Ishikawa (cell line): ENCODE data around the gene MYO18A.

Experiments
- CEBPB ChIP-seq: IDR thresholded peaks from 2 replicates; pipeline ENCODE4 v1.6.1; 2012
- CREB1 ChIP-seq: IDR thresholded peaks from 2 replicates; pipeline ENCODE4 v1.6.1; 2012; ENCODE audit warnings: low read depth
- EGR1 ChIP-seq: IDR thresholded peaks from 2 replicates; pipeline ENCODE4 v1.6.1; 2012
- EP300 ChIP-seq: IDR thresholded peaks from 2 replicates; pipeline ENCODE4 v1.6.1; 2012; ENCODE audit warnings: borderline replicate concordance
- FOXM1 ChIP-seq: IDR thresholded peaks from 2 replicates; pipeline ENCODE4 v1.6.1; 2012; ENCODE audit warnings: low read depth, borderline replicate concordance
- NFIC ChIP-seq: IDR thresholded peaks from 2 replicates; pipeline ENCODE4 v1.6.1; 2012
- RAD21 ChIP-seq: IDR thresholded peaks from 2 replicates; pipeline ENCODE4 v1.6.1; 2012; ENCODE audit warnings: low read depth
- REST ChIP-seq: IDR thresholded peaks from 2 replicates; pipeline ENCODE4 v1.6.1; 2012; ENCODE audit warnings: low read depth, mild to moderate bottlenecking
- TAF1 ChIP-seq: IDR thresholded peaks from 2 replicates; pipeline ENCODE4 v1.6.1; 2012; ENCODE audit warnings: low read depth, mild to moderate bottlenecking
- TCF12 ChIP-seq: IDR thresholded peaks from 2 replicates; pipeline ENCODE4 v1.6.1; 2012; ENCODE audit warnings: low read depth
- TEAD4 ChIP-seq: IDR thresholded peaks from 2 replicates; pipeline ENCODE4 v1.6.1; 2012
- YY1 ChIP-seq: IDR thresholded peaks from 2 replicates; pipeline ENCODE4 v1.6.1; 2012; ENCODE audit warnings: low read depth
- ZBTB7A ChIP-seq: IDR thresholded peaks from 2 replicates; pipeline ENCODE4 v1.6.1; 2012; ENCODE audit warnings: low read depth
- TF ChIP-seq, protein P1 (sequence below): IDR thresholded peaks from 2 replicates; pipeline ENCODE4 v1.6.1; 2012
- TF ChIP-seq, protein P2 (sequence below): IDR thresholded peaks from 2 replicates; pipeline ENCODE4 v1.6.1; 2012

The MYO18A gene

DNA sequence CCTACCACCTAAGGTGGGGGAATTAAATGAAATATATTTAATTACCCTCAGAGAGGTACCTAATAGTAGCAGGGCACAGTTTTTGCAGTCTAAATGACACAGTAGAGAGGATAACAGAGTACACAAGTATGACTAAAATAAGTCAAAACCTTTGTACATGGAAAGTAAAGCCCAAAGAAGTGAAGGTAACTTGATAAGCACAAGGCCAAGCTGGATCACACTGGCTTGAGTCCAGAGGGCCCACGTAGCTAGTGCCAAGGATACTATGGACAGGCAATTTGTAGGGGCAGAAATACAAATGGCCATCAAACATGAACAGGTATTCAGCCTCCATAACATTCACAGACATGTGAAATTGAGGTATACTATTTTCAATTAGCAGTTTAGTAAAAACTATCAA lies 7.6 kb downstream of the MYO18A start:
- no peak for TF ChIP-seq NFIC
- no peak for TF ChIP-seq FOXM1
- TF ChIP-seq CREB1 = no peak
- TF ChIP-seq EP300 = no peak
- TF ChIP-seq, protein P1, sequence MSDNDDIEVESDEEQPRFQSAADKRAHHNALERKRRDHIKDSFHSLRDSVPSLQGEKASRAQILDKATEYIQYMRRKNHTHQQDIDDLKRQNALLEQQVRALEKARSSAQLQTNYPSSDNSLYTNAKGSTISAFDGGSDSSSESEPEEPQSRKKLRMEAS = no peak
- no peak for TF ChIP-seq CEBPB
- TF ChIP-seq, protein P2, sequence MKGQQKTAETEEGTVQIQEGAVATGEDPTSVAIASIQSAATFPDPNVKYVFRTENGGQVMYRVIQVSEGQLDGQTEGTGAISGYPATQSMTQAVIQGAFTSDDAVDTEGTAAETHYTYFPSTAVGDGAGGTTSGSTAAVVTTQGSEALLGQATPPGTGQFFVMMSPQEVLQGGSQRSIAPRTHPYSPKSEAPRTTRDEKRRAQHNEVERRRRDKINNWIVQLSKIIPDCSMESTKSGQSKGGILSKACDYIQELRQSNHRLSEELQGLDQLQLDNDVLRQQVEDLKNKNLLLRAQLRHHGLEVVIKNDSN = no peak

- TF ChIP-seq RAD21 = no peak
- TF ChIP-seq, protein P2 = no peak
- no peak for TF ChIP-seq CEBPB
- TF ChIP-seq NFIC = no peak
- no peak for TF ChIP-seq EGR1
- TF ChIP-seq EP300 = no peak
- TF ChIP-seq, protein P1 = no peak
Observed at GRCh38 chr17:29170682-29171081, 9.5 kb downstream of the MYO18A start.

- TF ChIP-seq REST (no peak), RAD21 (no peak), EP300 (no peak)
Observed at GRCh38 chr17:29169806-29170591, 10.2 kb downstream of the MYO18A start.

GRCh38 chr17:29168079-29168758 lies 12.0 kb downstream of the MYO18A start:
- TF ChIP-seq ZBTB7A = no peak
- no peak for TF ChIP-seq RAD21
- no peak for TF ChIP-seq YY1
- no peak for TF ChIP-seq CREB1
- no peak for TF ChIP-seq EP300
- no peak for TF ChIP-seq FOXM1
- TF ChIP-seq, protein P2 = no peak
- no peak for TF ChIP-seq NFIC
- TF ChIP-seq TEAD4 = no peak
- no peak for TF ChIP-seq REST
- TF ChIP-seq, protein P1 = no peak
- no peak for TF ChIP-seq EGR1
- no peak for TF ChIP-seq TCF12

- no peak for TF ChIP-seq TAF1
- TF ChIP-seq TCF12 = no peak
- no peak for TF ChIP-seq NFIC
- no peak for TF ChIP-seq REST
- TF ChIP-seq CREB1 = no peak
- no peak for TF ChIP-seq RAD21
- no peak for TF ChIP-seq EGR1
- TF ChIP-seq, protein P2 = no peak
- no peak for TF ChIP-seq YY1
- TF ChIP-seq FOXM1 = no peak
- TF ChIP-seq TEAD4 = no peak
Observed at GRCh38 chr17:29167393-29168078, 12.7 kb downstream of the MYO18A start.
